Measurements from ENCODE around the gene TP53I3. TPM values are rescaled to one million over a fixed set of nuclear protein-coding genes. Genes with fewer than 3 reads are reported as not detected.

TP53I3 gene
- total and polyA plus RNA-seq, 2 donors (not counting 1 experiment from before 2014, with no cell fraction given), result 31.0 to 75.5 TPM

GRCh38 chr2:24054366-24055010, 30.1 kb downstream of the TP53I3 start:
- Histone ChIP-seq H2AFZ (ENCODE audit: low read length) (no peak overlapping the region), H3K27me3 (ENCODE audit: control insufficient read depth, insufficient read depth, low read length) (no peaks in the 10 kb centered on the region), H3K36me3 (ENCODE audit: control insufficient read depth, insufficient read depth, low read length) (no peaks in the 10 kb centered on the region), H3K9ac (ENCODE audit: insufficient read depth, low read length) (no peak overlapping the region), H3K27ac (ENCODE audit: insufficient read depth, low read length) (no peak overlapping the region), H3K9me3 (ENCODE audit: control insufficient read depth, insufficient read depth, low read depth, low read length) (no peaks in the 10 kb centered on the region), H3K4me2 (ENCODE audit: extremely low read depth, insufficient read depth, low read length) (no peak overlapping the region), H3K79me2 (ENCODE audit: control insufficient read depth, insufficient read depth, low read length) (no peaks in the 10 kb centered on the region), H3K4me3 (replicated peaks in 1 of 4; ENCODE audit: control extremely low read depth in 1 of 4, insufficient read depth in 1 of 4, low read depth in 3 of 4, low read length in 4 of 4) (no peak overlapping the region), H3K4me1 (ENCODE audit: control insufficient read depth, extremely low read depth, insufficient read depth, low read length) (no peaks in the 10 kb centered on the region), H4K20me1 (ENCODE audit: control insufficient read depth, extremely low read depth, insufficient read depth, low read length) (no peaks in the 10 kb centered on the region)
- no peak for DNase-seq (ENCODE audit: low read depth in 2 of 2)
- TF ChIP-seq EZH2 (IDR thresholded peaks at IDR 0.05; ENCODE audit: low read length, missing control alignments) (no peak), CTCF (conservative IDR thresholded peaks at IDR 0.05 in 1 of 2, IDR thresholded peaks at IDR 0.05 in 1 of 2; ENCODE audit: low read depth in 1 of 2, low read length in 2 of 2) (no peak)

GRCh38 chr2:24052951-24053350, 31.7 kb downstream of the TP53I3 start:
- Histone ChIP-seq H3K27ac (ENCODE audit: insufficient read depth, low read length) (no peak overlapping the region), H3K9ac (ENCODE audit: insufficient read depth, low read length) (no peak overlapping the region), H3K9me3 (ENCODE audit: control insufficient read depth, insufficient read depth, low read depth, low read length) (no peaks in the 10 kb centered on the region), H3K36me3 (ENCODE audit: control insufficient read depth, insufficient read depth, low read length) (no peaks in the 10 kb centered on the region), H3K79me2 (ENCODE audit: control insufficient read depth, insufficient read depth, low read length) (no peaks in the 10 kb centered on the region), H3K4me2 (ENCODE audit: extremely low read depth, insufficient read depth, low read length) (no peak overlapping the region), H3K27me3 (ENCODE audit: control insufficient read depth, insufficient read depth, low read length) (no peaks in the 10 kb centered on the region), H3K4me1 (ENCODE audit: control insufficient read depth, extremely low read depth, insufficient read depth, low read length) (peaks cover 2% of the 10 kb centered on the region), H3K4me3 (replicated peaks in 1 of 4; ENCODE audit: control extremely low read depth in 1 of 4, insufficient read depth in 1 of 4, low read depth in 3 of 4, low read length in 4 of 4) (no peak overlapping the region), H2AFZ (ENCODE audit: low read length) (no peak overlapping the region), H4K20me1 (ENCODE audit: control insufficient read depth, extremely low read depth, insufficient read depth, low read length) (no peaks in the 10 kb centered on the region)
- no peak for DNase-seq (ENCODE audit: low read depth in 2 of 2)
- TF ChIP-seq EZH2 (IDR thresholded peaks at IDR 0.05; ENCODE audit: low read length, missing control alignments) (no peak), CTCF (conservative IDR thresholded peaks at IDR 0.05 in 1 of 2, IDR thresholded peaks at IDR 0.05 in 1 of 2; ENCODE audit: low read depth in 1 of 2, low read length in 2 of 2) (no peak)

- no peak overlapping the region for H3K27ac ChIP-seq (ENCODE audit: insufficient read depth, low read length)
- H4K20me1 ChIP-seq (ENCODE audit: control insufficient read depth, extremely low read depth, insufficient read depth, low read length), result no peaks in the 10 kb centered on the region
- peaks cover 2% of the 10 kb centered on the region for H3K4me1 ChIP-seq (ENCODE audit: control insufficient read depth, extremely low read depth, insufficient read depth, low read length)
- no peak for TF ChIP-seq CTCF (conservative IDR thresholded peaks at IDR 0.05 in 1 of 2, IDR thresholded peaks at IDR 0.05 in 1 of 2; ENCODE audit: low read depth in 1 of 2, low read length in 2 of 2)
- no peak for TF ChIP-seq EZH2 (IDR thresholded peaks at IDR 0.05; ENCODE audit: low read length, missing control alignments)
- H3K27me3 ChIP-seq (ENCODE audit: control insufficient read depth, insufficient read depth, low read length), result no peaks in the 10 kb centered on the region
- no peaks in the 10 kb centered on the region for H3K36me3 ChIP-seq (ENCODE audit: control insufficient read depth, insufficient read depth, low read length)
- no peak overlapping the region for H2AFZ ChIP-seq (ENCODE audit: low read length)
- no peak overlapping the region for H3K4me2 ChIP-seq (ENCODE audit: extremely low read depth, insufficient read depth, low read length)
- no peaks in the 10 kb centered on the region for H3K9me3 ChIP-seq (ENCODE audit: control insufficient read depth, insufficient read depth, low read depth, low read length)
- no peak overlapping the region for H3K4me3 ChIP-seq (replicated peaks in 1 of 4; ENCODE audit: control extremely low read depth in 1 of 4, insufficient read depth in 1 of 4, low read depth in 3 of 4, low read length in 4 of 4)
- peaks cover under 1% of the 10 kb centered on the region for H3K79me2 ChIP-seq (ENCODE audit: control insufficient read depth, insufficient read depth, low read length)
- no peak overlapping the region for H3K9ac ChIP-seq (ENCODE audit: insufficient read depth, low read length)
- DNase-seq (ENCODE audit: low read depth in 2 of 2), result no peak
Measured at GRCh38 chr2:24051833-24052232, 32.8 kb downstream of the TP53I3 start.

Data from fibroblast of lung (primary cell).